Measurements from ENCODE around the gene CADPS.

GRCh38 chr3:62833538-62833937 lies 41.7 kb downstream of the CADPS start:
- TF ChIP-seq CTCF (IDR thresholded peaks at IDR 0.05; ENCODE audit: low read length) (peak; percentile 67), EZH2 (IDR thresholded peaks at IDR 0.05; ENCODE audit: borderline replicate concordance, low read length) (no peak)

All from OCI-LY1 (cell line).